Breast epithelium (tissue), 3 donors: ENCODE data around the gene ZNF516.

ENCODE experiments used
- POLR2A ChIP-seq: fragments of 450-650 bp; IDR thresholded peaks from one replicate; pipeline ENCODE4 v1.6.1; 2016; ENCODE audit warnings: antibody characterized with exemption, mild to moderate bottlenecking, moderate library complexity
- POLR2AphosphoS5 ChIP-seq, 3 donors: sonication (generic); formaldehyde crosslinking; IDR thresholded peaks; one replicate each; pipeline ENCODE4 v1.6.1; 2017; ENCODE audit warnings: antibody characterized with exemption in 3 of 3

GRCh38 chr18:76388891-76389423 is 106.1 kb downstream of the ZNF516 start:
- TF ChIP-seq POLR2A (no peak), POLR2AphosphoS5 (IDR thresholded peaks at IDR 0.05) (no peak)
